Ureter (tissue), 1 donor: Measurements from ENCODE around the gene KIAA0930. TPM values are rescaled to one million over a fixed set of nuclear protein-coding genes. Genes with fewer than 3 reads are reported as not detected.

Experiments used
- total RNA-seq: library from RNA; stranded (reverse); gene quantifications from one replicate; pipeline ENCODE4 v1.2.4, GENCODE V29; 2023
- donor health status: DM: yes; HTN: yes; CAD: no.

The KIAA0930 gene
- total RNA-seq, 1 donor from 2014 or later, result 79.2 TPM

Other genes with a start within 250 kb of the KIAA0930 start
- 3.9 TPM for gene PHF21B, start 230.9 kb downstream of the KIAA0930 start, total RNA-seq
- gene NUP50, start 77.0 kb downstream of the KIAA0930 start, total RNA-seq, result 71.0 TPM
- gene UPK3A, start 44.1 kb upstream of the KIAA0930 start, total RNA-seq, result 233 TPM
- 52.7 TPM for gene FAM118A, start 69.0 kb upstream of the KIAA0930 start, total RNA-seq
- gene SMC1B, start 172.7 kb upstream of the KIAA0930 start, total RNA-seq, result 0.21 TPM
- 2.1 TPM for gene RIBC2, start 172.8 kb upstream of the KIAA0930 start, total RNA-seq